ENCODE measurements around the gene OSTM1.
"Not testable (repeated sequence)": the region's sequence is repeated elsewhere in the genome, so short reads cannot be mapped to it uniquely, and the experiment has no call there.

The OSTM1 gene

DNA sequence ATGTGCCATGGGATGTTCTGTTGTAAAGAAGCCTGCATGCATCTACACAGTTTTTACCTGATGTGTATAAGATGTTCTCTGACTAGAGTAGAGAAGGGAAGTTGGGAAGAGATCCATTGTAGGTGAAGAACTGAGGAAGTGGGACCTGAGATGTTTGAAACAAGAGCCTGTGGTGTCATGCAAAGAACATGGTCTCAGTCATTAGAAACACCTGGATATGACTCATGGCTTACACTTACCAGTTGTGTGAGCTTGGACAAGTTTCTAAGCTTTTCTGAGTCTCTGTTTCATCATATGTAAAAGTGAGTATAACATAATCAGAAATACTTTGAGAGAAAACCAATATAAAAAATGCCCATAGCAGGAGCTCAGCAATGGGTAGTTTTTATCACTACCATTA, 64.6 kb downstream of the OSTM1 start:
- H3K18ac ChIP-seq (ENCODE audit: low read length), result no peak overlapping the region

DNA sequence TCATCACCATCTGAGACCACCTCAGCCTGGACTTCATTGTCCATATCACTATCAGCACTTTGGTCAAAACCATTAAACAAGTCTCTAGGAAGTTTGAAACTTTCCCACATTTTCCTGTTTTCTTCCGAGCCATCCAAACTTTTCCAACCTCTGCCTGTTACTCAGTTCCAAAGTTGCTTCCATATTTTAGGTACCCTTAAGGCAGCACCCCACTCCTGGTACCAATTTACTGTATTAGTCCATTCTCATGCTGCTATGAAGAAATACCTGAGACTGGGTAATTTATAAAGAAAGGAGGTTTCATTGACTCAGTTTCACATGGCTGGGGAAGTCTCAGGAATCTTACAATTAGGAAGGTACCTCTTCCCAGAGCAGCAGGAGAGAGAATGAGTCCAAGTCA, 65.3 kb downstream of the OSTM1 start:
- H3K36me3 ChIP-seq (ENCODE audit: control insufficient read depth in 1 of 2, insufficient read depth in 2 of 2, low read length in 2 of 2); H3K18ac ChIP-seq (ENCODE audit: low read length); DNase-seq; H3K23ac ChIP-seq (ENCODE audit: low read length); H2AFZ ChIP-seq (ENCODE audit: insufficient read depth, low read length, poor library complexity); H3K4me3 ChIP-seq (ENCODE audit: low read depth, low read length); H3K9me3 ChIP-seq (ENCODE audit: insufficient read depth, low read depth, low read length); H2AK5ac ChIP-seq (ENCODE audit: low read length); H3K9ac ChIP-seq (ENCODE audit: low read length); H3K27ac ChIP-seq (ENCODE audit: low read depth, low read length); H3K79me1 ChIP-seq (ENCODE audit: low read length); H4K12ac ChIP-seq (ENCODE audit: low read depth, low read length); H3K27me3 ChIP-seq (ENCODE audit: insufficient read depth, low read length); H3K14ac ChIP-seq (ENCODE audit: low read length); H2BK5ac ChIP-seq (ENCODE audit: low read depth, low read length, poor library complexity); H2BK120ac ChIP-seq (ENCODE audit: insufficient read depth, low read length, poor library complexity); H3K4me2 ChIP-seq (ENCODE audit: low read length); H3K79me2 ChIP-seq (ENCODE audit: control insufficient read depth, insufficient read depth, low read length, poor library complexity); H2BK12ac ChIP-seq (ENCODE audit: low read length); H3K4me1 ChIP-seq (ENCODE audit: control insufficient read depth in 1 of 2, insufficient read depth in 2 of 2, low read length in 2 of 2); H3K4ac ChIP-seq (ENCODE audit: low read depth, low read length); H4K91ac ChIP-seq (ENCODE audit: low read depth, low read length); H4K8ac ChIP-seq (ENCODE audit: low read depth, low read length): not testable (repeated sequence)
- no CpG with 5 or more reads among the region's 1 CpG for WGBS (ENCODE audit: extremely low coverage, insufficient coverage, insufficient read length)

More for the DNA sequence above, 64.6 kb downstream of the OSTM1 start:
- Histone ChIP-seq H4K12ac (ENCODE audit: low read depth, low read length) (no peak overlapping the region), H3K9ac (ENCODE audit: low read length) (no peak overlapping the region), H4K91ac (ENCODE audit: low read depth, low read length) (no peak overlapping the region), H2BK12ac (ENCODE audit: low read length) (no peak overlapping the region), H3K36me3 (ENCODE audit: control insufficient read depth in 1 of 2, insufficient read depth in 2 of 2, low read length in 2 of 2) (no peaks in the 10 kb centered on the region), H3K27ac (ENCODE audit: low read depth, low read length) (no peak overlapping the region), H3K79me2 (ENCODE audit: control insufficient read depth, insufficient read depth, low read length, poor library complexity) (no peaks in the 10 kb centered on the region), H2BK120ac (ENCODE audit: insufficient read depth, low read length, poor library complexity) (no peak overlapping the region), H3K4me3 (ENCODE audit: low read depth, low read length) (no peak overlapping the region), H4K8ac (ENCODE audit: low read depth, low read length) (no peak overlapping the region), H3K4me1 (ENCODE audit: control insufficient read depth in 1 of 2, insufficient read depth in 2 of 2, low read length in 2 of 2) (no peaks in the 10 kb centered on the region), H3K79me1 (ENCODE audit: low read length) (no peaks in the 10 kb centered on the region), H3K9me3 (ENCODE audit: insufficient read depth, low read depth, low read length) (peaks cover 6% of the 10 kb centered on the region), H3K4me2 (ENCODE audit: low read length) (no peak overlapping the region), H3K4ac (ENCODE audit: low read depth, low read length) (no peak overlapping the region), H3K14ac (ENCODE audit: low read length) (no peak overlapping the region), H2AFZ (ENCODE audit: insufficient read depth, low read length, poor library complexity) (no peak overlapping the region), H3K23ac (ENCODE audit: low read length) (no peak overlapping the region), H2BK5ac (ENCODE audit: low read depth, low read length, poor library complexity) (no peak overlapping the region), H3K27me3 (ENCODE audit: insufficient read depth, low read length) (no peaks in the 10 kb centered on the region), H2AK5ac (ENCODE audit: low read length) (no peak overlapping the region)
- peak in 1 of 2 donors; percentile 7 for DNase-seq

DNA sequence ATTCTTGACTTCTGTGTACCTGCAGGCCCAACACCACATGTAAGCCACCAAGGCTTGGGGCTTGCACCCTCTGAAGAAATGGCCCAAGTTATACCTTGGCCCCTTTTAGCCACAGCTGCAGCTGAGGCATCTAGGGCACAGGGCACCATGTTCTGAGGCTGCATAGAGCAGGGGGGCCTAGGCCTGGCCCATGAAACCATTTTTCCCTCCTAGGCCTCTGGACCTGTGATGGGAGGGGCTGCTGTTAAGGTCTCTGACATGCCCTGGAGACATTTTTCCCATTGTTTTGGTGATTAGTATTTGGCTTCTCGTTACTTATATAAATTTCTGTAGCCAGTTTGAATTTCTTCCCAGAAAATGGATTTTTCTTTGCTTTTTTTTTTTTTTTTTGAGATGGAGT, 66.2 kb downstream of the OSTM1 start:
- no peak overlapping the region for H2AFZ ChIP-seq (ENCODE audit: insufficient read depth, low read length, poor library complexity)
- no peak overlapping the region for H3K9ac ChIP-seq (ENCODE audit: low read length)
- no peak overlapping the region for H4K8ac ChIP-seq (ENCODE audit: low read depth, low read length)
- H2BK12ac ChIP-seq (ENCODE audit: low read length), result no peak overlapping the region
- no CpG with 5 or more reads among the region's 1 CpG for WGBS (ENCODE audit: extremely low coverage, insufficient coverage, insufficient read length)
- no peaks in the 10 kb centered on the region for H3K79me1 ChIP-seq (ENCODE audit: low read length)
- H4K91ac ChIP-seq (ENCODE audit: low read depth, low read length), result no peak overlapping the region
- H3K4ac ChIP-seq (ENCODE audit: low read depth, low read length), result no peak overlapping the region
- H3K27me3 ChIP-seq (ENCODE audit: insufficient read depth, low read length), result no peaks in the 10 kb centered on the region
- peaks cover 7% of the 10 kb centered on the region for H3K9me3 ChIP-seq (ENCODE audit: insufficient read depth, low read depth, low read length)
- no peak overlapping the region for H3K4me3 ChIP-seq (ENCODE audit: low read depth, low read length)
- H3K4me2 ChIP-seq (ENCODE audit: low read length), result no peak overlapping the region
- H3K4me1 ChIP-seq (ENCODE audit: control insufficient read depth in 1 of 2, insufficient read depth in 2 of 2, low read length in 2 of 2), result no peaks in the 10 kb centered on the region
- H3K27ac ChIP-seq (ENCODE audit: low read depth, low read length), result no peak overlapping the region
- DNase-seq, result no peak
- no peak overlapping the region for H3K14ac ChIP-seq (ENCODE audit: low read length)
- no peak overlapping the region for H3K23ac ChIP-seq (ENCODE audit: low read length)
- no peak overlapping the region for H2BK5ac ChIP-seq (ENCODE audit: low read depth, low read length, poor library complexity)
- no peaks in the 10 kb centered on the region for H3K79me2 ChIP-seq (ENCODE audit: control insufficient read depth, insufficient read depth, low read length, poor library complexity)
- no peak overlapping the region for H2AK5ac ChIP-seq (ENCODE audit: low read length)
- H3K18ac ChIP-seq (ENCODE audit: low read length), result no peak overlapping the region
- H2BK120ac ChIP-seq (ENCODE audit: insufficient read depth, low read length, poor library complexity), result no peak overlapping the region
- no peaks in the 10 kb centered on the region for H3K36me3 ChIP-seq (ENCODE audit: control insufficient read depth in 1 of 2, insufficient read depth in 2 of 2, low read length in 2 of 2)
- H4K12ac ChIP-seq (ENCODE audit: low read depth, low read length), result no peak overlapping the region

DNA sequence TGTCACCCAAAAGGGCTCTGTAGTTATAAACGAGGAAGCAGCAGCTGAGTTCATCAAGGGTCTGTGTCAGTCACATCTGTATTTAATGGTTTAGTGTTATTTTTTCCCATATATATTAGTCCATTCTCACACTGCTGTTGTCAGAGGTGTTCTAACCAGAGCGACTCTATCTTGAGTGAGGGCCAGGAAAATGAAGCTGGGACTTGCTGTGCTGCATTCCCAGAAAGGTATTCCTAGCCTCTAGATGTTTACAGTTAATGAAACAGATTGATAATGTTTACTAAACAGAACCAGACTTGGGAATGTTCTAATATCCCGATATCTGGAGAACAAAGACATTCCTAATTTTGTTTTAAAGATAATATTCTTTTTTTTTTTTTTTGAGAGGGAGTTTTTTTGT, 68.6 kb downstream of the OSTM1 start:
- H3K18ac ChIP-seq (ENCODE audit: low read length), result no peak overlapping the region
- H3K79me2 ChIP-seq (ENCODE audit: control insufficient read depth, insufficient read depth, low read length, poor library complexity), result no peaks in the 10 kb centered on the region
- H3K27me3 ChIP-seq (ENCODE audit: insufficient read depth, low read length), result no peaks in the 10 kb centered on the region
- no peak overlapping the region for H3K27ac ChIP-seq (ENCODE audit: low read depth, low read length)
- H3K23ac ChIP-seq (ENCODE audit: low read length), result no peak overlapping the region
- H3K14ac ChIP-seq (ENCODE audit: low read length), result no peak overlapping the region
- no peaks in the 10 kb centered on the region for H3K36me3 ChIP-seq (ENCODE audit: control insufficient read depth in 1 of 2, insufficient read depth in 2 of 2, low read length in 2 of 2)
- no CpG with 5 or more reads among the region's 3 CpGs for WGBS (ENCODE audit: extremely low coverage, insufficient coverage, insufficient read length)
- no peak overlapping the region for H2BK120ac ChIP-seq (ENCODE audit: insufficient read depth, low read length, poor library complexity)
- H3K4me2 ChIP-seq (ENCODE audit: low read length), result no peak overlapping the region
- H2AFZ ChIP-seq (ENCODE audit: insufficient read depth, low read length, poor library complexity), result no peak overlapping the region
- no peak overlapping the region for H2BK12ac ChIP-seq (ENCODE audit: low read length)
- no peaks in the 10 kb centered on the region for H3K79me1 ChIP-seq (ENCODE audit: low read length)
- no peak overlapping the region for H4K12ac ChIP-seq (ENCODE audit: low read depth, low read length)
- H2AK5ac ChIP-seq (ENCODE audit: low read length), result no peak overlapping the region
- H3K4me1 ChIP-seq (ENCODE audit: control insufficient read depth in 1 of 2, insufficient read depth in 2 of 2, low read length in 2 of 2), result peaks cover 4 to 6% of the 10 kb centered on the region in 2 experiments
- peak in 1 of 2 donors; percentile 59 for DNase-seq
- H4K8ac ChIP-seq (ENCODE audit: low read depth, low read length), result no peak overlapping the region
- no peak overlapping the region for H4K91ac ChIP-seq (ENCODE audit: low read depth, low read length)
- no peak overlapping the region for H3K4ac ChIP-seq (ENCODE audit: low read depth, low read length)
- H3K4me3 ChIP-seq (ENCODE audit: low read depth, low read length), result no peak overlapping the region
- peaks cover 7% of the 10 kb centered on the region for H3K9me3 ChIP-seq (ENCODE audit: insufficient read depth, low read depth, low read length)
- no peak overlapping the region for H3K9ac ChIP-seq (ENCODE audit: low read length)
- no peak overlapping the region for H2BK5ac ChIP-seq (ENCODE audit: low read depth, low read length, poor library complexity)
